GM23338 (cell line): Measurements from ENCODE around the gene RRP12. TPM values are rescaled to one million over a fixed set of nuclear protein-coding genes. Genes with fewer than 3 reads are reported as not detected.

Experiments used
- ATAC-seq: fragments of 200-7000 bp; cut with Tn5 transposase; 3 replicates; pipeline ENCODE4 v1.9.1; 2020
- DNase-seq: peaks from one replicate; pipeline ENCODE4 v3.0.0-alpha.2; 2015; ENCODE audit warnings: low spot score
- H2AFZ ChIP-seq: fragments of 200-600 bp; sonication (generic); 2 replicates; pipeline ENCODE4 v1.8.0; 2016; ENCODE audit warnings: antibody characterized with exemption, mild to moderate bottlenecking, moderate library complexity
- H3F3A ChIP-seq: fragments of 200-600 bp; sonication (generic); replicated peaks from 2 replicates; pipeline ENCODE4 v1.8.0; 2017; ENCODE audit warnings: antibody characterized with exemption, mixed run types, low read depth
- H3K27ac ChIP-seq: fragments of 200-600 bp; sonication (generic); 2 replicates; pipeline ENCODE4 v1.6.1; 2016; ENCODE audit warnings: low read depth
- H3K27me3 ChIP-seq: fragments of 200-600 bp; sonication (generic); 2 replicates; pipeline ENCODE4 v1.8.0; 2016; ENCODE audit warnings: mild to moderate bottlenecking, mixed run types, moderate library complexity; ENCODE audit not compliant: insufficient read depth
- H3K36me3 ChIP-seq: fragments of 200-600 bp; sonication (generic); 2 replicates; pipeline ENCODE4 v1.8.0; 2016; ENCODE audit warnings: mild to moderate bottlenecking; ENCODE audit not compliant: insufficient read depth
- H3K4me1 ChIP-seq: fragments of 200-600 bp; sonication (generic); 2 replicates; pipeline ENCODE4 v1.8.0; 2016; ENCODE audit warnings: mild to moderate bottlenecking, moderate library complexity; ENCODE audit not compliant: insufficient read depth
- H3K4me2 ChIP-seq: fragments of 200-600 bp; sonication (generic); 2 replicates; pipeline ENCODE4 v1.7.1; 2017; ENCODE audit warnings: mixed run types
- H3K4me3 ChIP-seq: fragments of 200-600 bp; sonication (generic); 2 replicates; pipeline ENCODE4 v1.6.1; 2016; ENCODE audit warnings: mixed run types
- H3K79me2 ChIP-seq: fragments of 200-600 bp; sonication (generic); replicated peaks from 2 replicates; pipeline ENCODE4 v1.8.0; 2017; ENCODE audit warnings: mild to moderate bottlenecking; ENCODE audit not compliant: insufficient read depth
- H3K9me2 ChIP-seq: fragments of 200-600 bp; sonication (generic); 2 replicates; pipeline ENCODE4 v1.8.0; 2017; ENCODE audit not compliant: insufficient read depth
- H4K20me1 ChIP-seq: fragments of 200-600 bp; sonication (generic); replicated peaks from 2 replicates; pipeline ENCODE4 v1.8.0; 2017; ENCODE audit warnings: mild to moderate bottlenecking; ENCODE audit not compliant: insufficient read depth
- H3K27ac Mint-ChIP-seq: 2 replicates; pipeline ENCODE4 v1.8.0; 2020; ENCODE audit warnings: inconsistent platforms, mild to moderate bottlenecking, moderate library complexity, mixed read lengths
- H3K27me3 Mint-ChIP-seq: 3 replicates; pipeline ENCODE4 v1.8.0; 2022; ENCODE audit warnings: low read depth, mild to moderate bottlenecking, moderate library complexity, mixed read lengths, inconsistent platforms; ENCODE audit not compliant: insufficient read depth, poor library complexity
- H3K36me3 Mint-ChIP-seq: 3 replicates; pipeline ENCODE4 v1.8.0; 2021; ENCODE audit warnings: low read depth, mild to moderate bottlenecking, inconsistent platforms, moderate library complexity, mixed read lengths
- H3K4me1 Mint-ChIP-seq: 3 replicates; pipeline ENCODE4 v1.8.0; 2020; ENCODE audit warnings: mild to moderate bottlenecking, inconsistent platforms, mixed read lengths
- H3K4me3 Mint-ChIP-seq: 3 replicates; pipeline ENCODE4 v1.8.0; 2021; ENCODE audit warnings: moderate library complexity, mild to moderate bottlenecking, inconsistent platforms, mixed read lengths
- H3K9me3 Mint-ChIP-seq: 3 replicates; pipeline ENCODE4 v1.8.0; 2020; ENCODE audit warnings: moderate library complexity, mild to moderate bottlenecking, inconsistent platforms, mixed read lengths
- CREB1 ChIP-seq: fragments of 250-450 bp; sonication (Bioruptor Pico); IDR thresholded peaks from 2 replicates; pipeline ENCODE4 v1.5.0; 2020; ENCODE audit warnings: low read depth, mild to moderate bottlenecking, moderate library complexity
- JUNB ChIP-seq: IDR thresholded peaks from one replicate; pipeline ENCODE4 v1.6.1; 2016; ENCODE audit warnings: antibody characterized with exemption; ENCODE audit not compliant: unreplicated experiment
- POLR2AphosphoS5 ChIP-seq: IDR thresholded peaks from 2 replicates; pipeline ENCODE4 v1.6.1; 2016; ENCODE audit warnings: antibody characterized with exemption, low read depth
- ZNF114 ChIP-seq: fragments of 250-450 bp; sonication (Bioruptor Pico); IDR thresholded peaks from 2 replicates; pipeline ENCODE4 v1.5.0; 2020; ENCODE audit warnings: mild to moderate bottlenecking, moderate library complexity
- ZNF331 ChIP-seq: fragments of 250-450 bp; sonication (Bioruptor Pico); IDR thresholded peaks from 2 replicates; pipeline ENCODE4 v1.5.0; 2020; ENCODE audit warnings: low read depth, mild to moderate bottlenecking, moderate library complexity
- polyA plus RNA-seq: library from polyadenylated mRNA; unstranded; fragments of >200 nt; fragmentation: Nextera tagmentation; extraction: Ambion mirVana; gene quantifications from 2 replicates; pipeline ENCODE4 v1.2.1, GENCODE V29; 2016
- total RNA-seq: library from RNA; depleted of rRNA; stranded (reverse); fragments of >200 nt; shearing (Covaris generic); gene quantifications from 2 replicates; pipeline ENCODE4 v1.2.3, GENCODE V29; 2014
- TF ChIP-seq, protein P1 (sequence below): IDR thresholded peaks from 2 replicates; pipeline ENCODE4 v1.6.1; 2016; ENCODE audit warnings: antibody characterized with exemption
- TF ChIP-seq, protein P2 (sequence below): IDR thresholded peaks from one replicate; pipeline ENCODE4 v1.6.1; 2018; ENCODE audit warnings: antibody characterized with exemption; ENCODE audit not compliant: unreplicated experiment
- TF ChIP-seq, protein P3 (sequence below), 2 experiments: fragments of 200-600 bp in 1 of 2; sonication (generic) in 1 of 2; conservative IDR thresholded peaks; 2 replicates each; pipeline versions ENCODE4 v1.5.1 to v1.6.1; 2016 to 2017; ENCODE audit warnings: antibody characterized with exemption in 2 of 2, low read depth in 2 of 2, mild to moderate bottlenecking in 2 of 2, moderate library complexity in 1 of 2
- TF ChIP-seq, protein P4 (sequence below): fragments of 250-450 bp; sonication (Bioruptor Pico); IDR thresholded peaks from 2 replicates; pipeline ENCODE4 v1.5.0; 2020; ENCODE audit warnings: mild to moderate bottlenecking, moderate library complexity

Gene RRP12
- total and polyA plus RNA-seq, 2 experiments from 2014 or later = 53.4 to 62.6 TPM

DNA sequence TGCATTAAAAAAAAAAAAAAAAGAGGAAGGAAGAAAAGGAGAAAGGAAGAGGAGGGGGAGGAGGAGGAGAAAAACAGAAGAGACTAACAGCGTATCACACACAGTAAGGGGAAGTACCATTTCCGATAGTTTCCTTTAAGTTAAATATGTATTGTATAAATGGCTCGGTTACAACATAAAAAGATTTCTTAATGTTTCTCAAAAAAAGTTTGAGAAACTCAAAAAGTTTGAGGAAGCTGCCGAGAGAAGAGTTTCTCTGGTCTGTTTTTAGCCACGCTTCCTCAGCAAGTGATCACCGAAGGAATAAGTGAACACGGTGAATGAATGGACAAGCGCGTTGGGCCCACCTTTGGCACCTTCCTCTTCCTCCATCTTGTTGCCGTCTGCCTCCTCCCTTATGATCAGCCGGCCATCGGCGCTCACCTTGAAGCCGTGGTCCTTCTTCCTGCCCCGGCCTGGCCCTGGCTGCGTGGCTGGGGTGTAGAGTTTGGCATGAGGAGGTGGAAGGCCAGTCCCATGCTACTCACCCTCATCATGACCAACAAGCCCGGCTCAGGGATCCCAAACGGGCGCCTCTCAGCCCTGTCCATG, 35.3 kb downstream of the RRP12 start:
- H3K4me3 ChIP-seq = no peak overlapping the region
- TF ChIP-seq, protein P1, sequence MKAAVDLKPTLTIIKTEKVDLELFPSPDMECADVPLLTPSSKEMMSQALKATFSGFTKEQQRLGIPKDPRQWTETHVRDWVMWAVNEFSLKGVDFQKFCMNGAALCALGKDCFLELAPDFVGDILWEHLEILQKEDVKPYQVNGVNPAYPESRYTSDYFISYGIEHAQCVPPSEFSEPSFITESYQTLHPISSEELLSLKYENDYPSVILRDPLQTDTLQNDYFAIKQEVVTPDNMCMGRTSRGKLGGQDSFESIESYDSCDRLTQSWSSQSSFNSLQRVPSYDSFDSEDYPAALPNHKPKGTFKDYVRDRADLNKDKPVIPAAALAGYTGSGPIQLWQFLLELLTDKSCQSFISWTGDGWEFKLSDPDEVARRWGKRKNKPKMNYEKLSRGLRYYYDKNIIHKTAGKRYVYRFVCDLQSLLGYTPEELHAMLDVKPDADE = no peak
- TF ChIP-seq POLR2AphosphoS5 (no peak), CREB1 (CRISPR knock-in tag) (no peak), ZNF114 (no peak)
- TF ChIP-seq, protein P2, sequence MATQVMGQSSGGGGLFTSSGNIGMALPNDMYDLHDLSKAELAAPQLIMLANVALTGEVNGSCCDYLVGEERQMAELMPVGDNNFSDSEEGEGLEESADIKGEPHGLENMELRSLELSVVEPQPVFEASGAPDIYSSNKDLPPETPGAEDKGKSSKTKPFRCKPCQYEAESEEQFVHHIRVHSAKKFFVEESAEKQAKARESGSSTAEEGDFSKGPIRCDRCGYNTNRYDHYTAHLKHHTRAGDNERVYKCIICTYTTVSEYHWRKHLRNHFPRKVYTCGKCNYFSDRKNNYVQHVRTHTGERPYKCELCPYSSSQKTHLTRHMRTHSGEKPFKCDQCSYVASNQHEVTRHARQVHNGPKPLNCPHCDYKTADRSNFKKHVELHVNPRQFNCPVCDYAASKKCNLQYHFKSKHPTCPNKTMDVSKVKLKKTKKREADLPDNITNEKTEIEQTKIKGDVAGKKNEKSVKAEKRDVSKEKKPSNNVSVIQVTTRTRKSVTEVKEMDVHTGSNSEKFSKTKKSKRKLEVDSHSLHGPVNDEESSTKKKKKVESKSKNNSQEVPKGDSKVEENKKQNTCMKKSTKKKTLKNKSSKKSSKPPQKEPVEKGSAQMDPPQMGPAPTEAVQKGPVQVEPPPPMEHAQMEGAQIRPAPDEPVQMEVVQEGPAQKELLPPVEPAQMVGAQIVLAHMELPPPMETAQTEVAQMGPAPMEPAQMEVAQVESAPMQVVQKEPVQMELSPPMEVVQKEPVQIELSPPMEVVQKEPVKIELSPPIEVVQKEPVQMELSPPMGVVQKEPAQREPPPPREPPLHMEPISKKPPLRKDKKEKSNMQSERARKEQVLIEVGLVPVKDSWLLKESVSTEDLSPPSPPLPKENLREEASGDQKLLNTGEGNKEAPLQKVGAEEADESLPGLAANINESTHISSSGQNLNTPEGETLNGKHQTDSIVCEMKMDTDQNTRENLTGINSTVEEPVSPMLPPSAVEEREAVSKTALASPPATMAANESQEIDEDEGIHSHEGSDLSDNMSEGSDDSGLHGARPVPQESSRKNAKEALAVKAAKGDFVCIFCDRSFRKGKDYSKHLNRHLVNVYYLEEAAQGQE = no peak
- TF ChIP-seq, protein P3, sequence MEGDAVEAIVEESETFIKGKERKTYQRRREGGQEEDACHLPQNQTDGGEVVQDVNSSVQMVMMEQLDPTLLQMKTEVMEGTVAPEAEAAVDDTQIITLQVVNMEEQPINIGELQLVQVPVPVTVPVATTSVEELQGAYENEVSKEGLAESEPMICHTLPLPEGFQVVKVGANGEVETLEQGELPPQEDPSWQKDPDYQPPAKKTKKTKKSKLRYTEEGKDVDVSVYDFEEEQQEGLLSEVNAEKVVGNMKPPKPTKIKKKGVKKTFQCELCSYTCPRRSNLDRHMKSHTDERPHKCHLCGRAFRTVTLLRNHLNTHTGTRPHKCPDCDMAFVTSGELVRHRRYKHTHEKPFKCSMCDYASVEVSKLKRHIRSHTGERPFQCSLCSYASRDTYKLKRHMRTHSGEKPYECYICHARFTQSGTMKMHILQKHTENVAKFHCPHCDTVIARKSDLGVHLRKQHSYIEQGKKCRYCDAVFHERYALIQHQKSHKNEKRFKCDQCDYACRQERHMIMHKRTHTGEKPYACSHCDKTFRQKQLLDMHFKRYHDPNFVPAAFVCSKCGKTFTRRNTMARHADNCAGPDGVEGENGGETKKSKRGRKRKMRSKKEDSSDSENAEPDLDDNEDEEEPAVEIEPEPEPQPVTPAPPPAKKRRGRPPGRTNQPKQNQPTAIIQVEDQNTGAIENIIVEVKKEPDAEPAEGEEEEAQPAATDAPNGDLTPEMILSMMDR (conservative IDR thresholded peaks at IDR 0.05; ENCODE audit: low read depth in 2 of 2) = no peak
- H2AFZ ChIP-seq = no peak overlapping the region
- Mint-ChIP-seq H3K27me3 (peaks cover 8% of the 10 kb centered on the region), H3K27ac (no peak overlapping the region), H3K4me1 (no peaks in the 10 kb centered on the region; the same call in 2 of the 3 replicates), H3K4me3 (no peak overlapping the region), H3K9me3 (no peaks in the 10 kb centered on the region; the same call in 2 of the 3 replicates), H3K36me3 (peaks cover 77% of the 10 kb centered on the region)
- H3K36me3 ChIP-seq = peaks cover 18% of the 10 kb centered on the region
- H3F3A ChIP-seq = 0 out of 2 replicates have a peak, but pooled peaks cover 4% of the 10 kb centered on the region
- H3K79me2 ChIP-seq = no peaks in the 10 kb centered on the region
- H3K4me1 ChIP-seq = no peaks in the 10 kb centered on the region
- no peaks in the 10 kb centered on the region for H3K9me2 ChIP-seq
- no peaks in the 10 kb centered on the region for H3K27me3 ChIP-seq
- DNase-seq = no peak
- H3K4me2 ChIP-seq = no peak overlapping the region
- ATAC-seq = no peak
- no peak overlapping the region for H3K27ac ChIP-seq
- H4K20me1 ChIP-seq = no peaks in the 10 kb centered on the region; the same call in 1 of the 2 replicates

DNA sequence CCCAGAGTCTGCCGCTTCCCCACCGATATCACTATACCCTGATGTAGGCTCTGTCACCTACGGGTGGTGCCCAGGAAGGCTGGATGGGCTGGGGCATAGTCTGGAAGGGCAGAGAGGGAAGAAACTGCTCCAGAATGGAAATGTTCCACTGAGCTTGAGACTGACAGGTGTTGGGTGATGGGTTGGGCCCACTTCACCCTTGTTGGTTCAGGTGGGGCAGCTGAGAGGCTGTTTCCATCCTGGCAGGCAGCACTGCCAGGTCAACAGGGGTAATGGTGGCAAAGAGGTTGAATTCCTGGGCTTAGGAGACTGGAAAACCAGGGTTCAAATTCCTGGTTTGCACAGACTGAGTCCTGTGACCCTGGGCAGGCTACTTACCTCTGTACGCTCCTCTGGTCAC, 38.1 kb downstream of the RRP12 start:
- Histone ChIP-seq H3F3A (0 out of 2 replicates have a peak, but pooled peaks cover 4% of the 10 kb centered on the region), H4K20me1 (no peaks in the 10 kb centered on the region; the same call in 1 of the 2 replicates), H3K27ac (no peak overlapping the region), H3K4me2 (no peak overlapping the region), H3K79me2 (no peaks in the 10 kb centered on the region), H3K36me3 (peaks cover 12% of the 10 kb centered on the region), H3K27me3 (no peaks in the 10 kb centered on the region), H3K9me2 (no peaks in the 10 kb centered on the region), H3K4me1 (no peaks in the 10 kb centered on the region), H2AFZ (no peak overlapping the region), H3K4me3 (no peak overlapping the region)
- H3K4me3 Mint-ChIP-seq = no peak overlapping the region
- no peak for ATAC-seq
- H3K27ac Mint-ChIP-seq = no peak overlapping the region
- H3K27me3 Mint-ChIP-seq = peaks cover 8% of the 10 kb centered on the region
- no peak for DNase-seq
- H3K9me3 Mint-ChIP-seq = no peaks in the 10 kb centered on the region; the same call in 2 of the 3 replicates
- no peaks in the 10 kb centered on the region; the same call in 2 of the 3 replicates for H3K4me1 Mint-ChIP-seq
- H3K36me3 Mint-ChIP-seq = peaks cover 72% of the 10 kb centered on the region
- TF ChIP-seq ZNF331 (CRISPR knock-in tag) (no peak), JUNB (no peak), ZNF114 (no peak)
- TF ChIP-seq, protein P4, sequence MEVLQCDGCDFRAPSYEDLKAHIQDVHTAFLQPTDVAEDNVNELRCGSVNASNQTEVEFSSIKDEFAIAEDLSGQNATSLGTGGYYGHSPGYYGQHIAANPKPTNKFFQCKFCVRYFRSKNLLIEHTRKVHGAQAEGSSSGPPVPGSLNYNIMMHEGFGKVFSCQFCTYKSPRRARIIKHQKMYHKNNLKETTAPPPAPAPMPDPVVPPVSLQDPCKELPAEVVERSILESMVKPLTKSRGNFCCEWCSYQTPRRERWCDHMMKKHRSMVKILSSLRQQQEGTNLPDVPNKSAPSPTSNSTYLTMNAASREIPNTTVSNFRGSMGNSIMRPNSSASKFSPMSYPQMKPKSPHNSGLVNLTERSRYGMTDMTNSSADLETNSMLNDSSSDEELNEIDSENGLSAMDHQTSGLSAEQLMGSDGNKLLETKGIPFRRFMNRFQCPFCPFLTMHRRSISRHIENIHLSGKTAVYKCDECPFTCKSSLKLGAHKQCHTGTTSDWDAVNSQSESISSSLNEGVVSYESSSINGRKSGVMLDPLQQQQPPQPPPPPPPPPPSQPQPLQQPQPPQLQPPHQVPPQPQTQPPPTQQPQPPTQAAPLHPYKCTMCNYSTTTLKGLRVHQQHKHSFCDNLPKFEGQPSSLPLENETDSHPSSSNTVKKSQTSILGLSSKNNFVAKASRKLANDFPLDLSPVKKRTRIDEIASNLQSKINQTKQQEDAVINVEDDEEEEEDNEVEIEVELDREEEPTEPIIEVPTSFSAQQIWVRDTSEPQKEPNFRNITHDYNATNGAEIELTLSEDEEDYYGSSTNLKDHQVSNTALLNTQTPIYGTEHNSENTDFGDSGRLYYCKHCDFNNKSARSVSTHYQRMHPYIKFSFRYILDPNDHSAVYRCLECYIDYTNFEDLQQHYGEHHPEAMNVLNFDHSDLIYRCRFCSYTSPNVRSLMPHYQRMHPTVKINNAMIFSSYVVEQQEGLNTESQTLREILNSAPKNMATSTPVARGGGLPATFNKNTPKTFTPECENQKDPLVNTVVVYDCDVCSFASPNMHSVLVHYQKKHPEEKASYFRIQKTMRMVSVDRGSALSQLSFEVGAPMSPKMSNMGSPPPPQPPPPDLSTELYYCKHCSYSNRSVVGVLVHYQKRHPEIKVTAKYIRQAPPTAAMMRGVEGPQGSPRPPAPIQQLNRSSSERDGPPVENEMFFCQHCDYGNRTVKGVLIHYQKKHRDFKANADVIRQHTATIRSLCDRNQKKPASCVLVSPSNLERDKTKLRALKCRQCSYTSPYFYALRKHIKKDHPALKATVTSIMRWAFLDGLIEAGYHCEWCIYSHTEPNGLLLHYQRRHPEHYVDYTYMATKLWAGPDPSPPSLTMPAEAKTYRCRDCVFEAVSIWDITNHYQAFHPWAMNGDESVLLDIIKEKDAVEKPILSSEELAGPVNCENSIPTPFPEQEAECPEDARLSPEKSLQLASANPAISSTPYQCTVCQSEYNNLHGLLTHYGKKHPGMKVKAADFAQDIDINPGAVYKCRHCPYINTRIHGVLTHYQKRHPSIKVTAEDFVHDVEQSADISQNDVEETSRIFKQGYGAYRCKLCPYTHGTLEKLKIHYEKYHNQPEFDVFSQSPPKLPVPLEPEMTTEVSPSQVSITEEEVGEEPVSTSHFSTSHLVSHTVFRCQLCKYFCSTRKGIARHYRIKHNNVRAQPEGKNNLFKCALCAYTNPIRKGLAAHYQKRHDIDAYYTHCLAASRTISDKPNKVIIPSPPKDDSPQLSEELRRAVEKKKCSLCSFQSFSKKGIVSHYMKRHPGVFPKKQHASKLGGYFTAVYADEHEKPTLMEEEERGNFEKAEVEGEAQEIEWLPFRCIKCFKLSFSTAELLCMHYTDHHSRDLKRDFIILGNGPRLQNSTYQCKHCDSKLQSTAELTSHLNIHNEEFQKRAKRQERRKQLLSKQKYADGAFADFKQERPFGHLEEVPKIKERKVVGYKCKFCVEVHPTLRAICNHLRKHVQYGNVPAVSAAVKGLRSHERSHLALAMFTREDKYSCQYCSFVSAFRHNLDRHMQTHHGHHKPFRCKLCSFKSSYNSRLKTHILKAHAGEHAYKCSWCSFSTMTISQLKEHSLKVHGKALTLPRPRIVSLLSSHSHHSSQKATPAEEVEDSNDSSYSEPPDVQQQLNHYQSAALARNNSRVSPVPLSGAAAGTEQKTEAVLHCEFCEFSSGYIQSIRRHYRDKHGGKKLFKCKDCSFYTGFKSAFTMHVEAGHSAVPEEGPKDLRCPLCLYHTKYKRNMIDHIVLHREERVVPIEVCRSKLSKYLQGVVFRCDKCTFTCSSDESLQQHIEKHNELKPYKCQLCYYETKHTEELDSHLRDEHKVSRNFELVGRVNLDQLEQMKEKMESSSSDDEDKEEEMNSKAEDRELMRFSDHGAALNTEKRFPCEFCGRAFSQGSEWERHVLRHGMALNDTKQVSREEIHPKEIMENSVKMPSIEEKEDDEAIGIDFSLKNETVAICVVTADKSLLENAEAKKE (CRISPR knock-in tag) = no peak
